ENCODE results near the gene CRBN. TPM values are rescaled to one million over a fixed set of nuclear protein-coding genes. Genes with fewer than 3 reads are reported as not detected.

CRBN gene
- total RNA-seq, 1 experiment from 2014 or later = 18.7 TPM

DNA sequence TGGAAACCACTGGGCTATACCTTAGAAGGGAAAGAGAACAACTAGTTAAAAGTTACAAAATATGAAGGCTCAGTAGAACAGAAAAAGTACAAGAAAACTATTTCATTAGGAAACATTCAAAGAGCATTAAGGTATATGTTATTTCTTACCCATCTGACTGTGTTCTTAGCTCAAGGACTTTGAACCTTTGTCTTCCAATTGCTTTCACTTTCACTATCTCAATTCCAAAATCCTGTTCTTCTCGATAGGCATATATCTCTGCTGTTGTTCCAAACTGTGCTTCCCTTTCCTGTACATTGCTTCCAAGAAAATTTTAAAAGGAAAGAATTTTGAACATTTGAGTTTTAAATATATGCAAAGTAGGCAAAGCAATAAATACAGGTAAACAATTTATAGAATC lies 6.9 kb downstream of the CRBN start:
- no peaks in the 10 kb centered on the region for H3K27me3 ChIP-seq (ENCODE audit: control insufficient read depth, insufficient read depth, low read length)
- H3K9me3 ChIP-seq (ENCODE audit: control insufficient read depth, insufficient read depth, low read depth, low read length) = no peaks in the 10 kb centered on the region
- no peak overlapping the region for H3K27ac ChIP-seq (ENCODE audit: low read length)
- no peak overlapping the region for H3K4me3 ChIP-seq (ENCODE audit: low read depth in 2 of 2, low read length in 2 of 2)
- ChIA-PET POLR2A (no interaction called here), CTCF (no interaction called here)
- no peaks in the 10 kb centered on the region for H3K4me1 ChIP-seq (ENCODE audit: control insufficient read depth, insufficient read depth, low read length)
- no peak for TF ChIP-seq SIN3A (IDR thresholded peaks at IDR 0.05; ENCODE audit: borderline replicate concordance, insufficient read depth, low read depth, low read length)
- TF ChIP-seq, protein P1, sequence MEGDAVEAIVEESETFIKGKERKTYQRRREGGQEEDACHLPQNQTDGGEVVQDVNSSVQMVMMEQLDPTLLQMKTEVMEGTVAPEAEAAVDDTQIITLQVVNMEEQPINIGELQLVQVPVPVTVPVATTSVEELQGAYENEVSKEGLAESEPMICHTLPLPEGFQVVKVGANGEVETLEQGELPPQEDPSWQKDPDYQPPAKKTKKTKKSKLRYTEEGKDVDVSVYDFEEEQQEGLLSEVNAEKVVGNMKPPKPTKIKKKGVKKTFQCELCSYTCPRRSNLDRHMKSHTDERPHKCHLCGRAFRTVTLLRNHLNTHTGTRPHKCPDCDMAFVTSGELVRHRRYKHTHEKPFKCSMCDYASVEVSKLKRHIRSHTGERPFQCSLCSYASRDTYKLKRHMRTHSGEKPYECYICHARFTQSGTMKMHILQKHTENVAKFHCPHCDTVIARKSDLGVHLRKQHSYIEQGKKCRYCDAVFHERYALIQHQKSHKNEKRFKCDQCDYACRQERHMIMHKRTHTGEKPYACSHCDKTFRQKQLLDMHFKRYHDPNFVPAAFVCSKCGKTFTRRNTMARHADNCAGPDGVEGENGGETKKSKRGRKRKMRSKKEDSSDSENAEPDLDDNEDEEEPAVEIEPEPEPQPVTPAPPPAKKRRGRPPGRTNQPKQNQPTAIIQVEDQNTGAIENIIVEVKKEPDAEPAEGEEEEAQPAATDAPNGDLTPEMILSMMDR (IDR thresholded peaks at IDR 0.05) = no peak
- TF ChIP-seq, protein P2, sequence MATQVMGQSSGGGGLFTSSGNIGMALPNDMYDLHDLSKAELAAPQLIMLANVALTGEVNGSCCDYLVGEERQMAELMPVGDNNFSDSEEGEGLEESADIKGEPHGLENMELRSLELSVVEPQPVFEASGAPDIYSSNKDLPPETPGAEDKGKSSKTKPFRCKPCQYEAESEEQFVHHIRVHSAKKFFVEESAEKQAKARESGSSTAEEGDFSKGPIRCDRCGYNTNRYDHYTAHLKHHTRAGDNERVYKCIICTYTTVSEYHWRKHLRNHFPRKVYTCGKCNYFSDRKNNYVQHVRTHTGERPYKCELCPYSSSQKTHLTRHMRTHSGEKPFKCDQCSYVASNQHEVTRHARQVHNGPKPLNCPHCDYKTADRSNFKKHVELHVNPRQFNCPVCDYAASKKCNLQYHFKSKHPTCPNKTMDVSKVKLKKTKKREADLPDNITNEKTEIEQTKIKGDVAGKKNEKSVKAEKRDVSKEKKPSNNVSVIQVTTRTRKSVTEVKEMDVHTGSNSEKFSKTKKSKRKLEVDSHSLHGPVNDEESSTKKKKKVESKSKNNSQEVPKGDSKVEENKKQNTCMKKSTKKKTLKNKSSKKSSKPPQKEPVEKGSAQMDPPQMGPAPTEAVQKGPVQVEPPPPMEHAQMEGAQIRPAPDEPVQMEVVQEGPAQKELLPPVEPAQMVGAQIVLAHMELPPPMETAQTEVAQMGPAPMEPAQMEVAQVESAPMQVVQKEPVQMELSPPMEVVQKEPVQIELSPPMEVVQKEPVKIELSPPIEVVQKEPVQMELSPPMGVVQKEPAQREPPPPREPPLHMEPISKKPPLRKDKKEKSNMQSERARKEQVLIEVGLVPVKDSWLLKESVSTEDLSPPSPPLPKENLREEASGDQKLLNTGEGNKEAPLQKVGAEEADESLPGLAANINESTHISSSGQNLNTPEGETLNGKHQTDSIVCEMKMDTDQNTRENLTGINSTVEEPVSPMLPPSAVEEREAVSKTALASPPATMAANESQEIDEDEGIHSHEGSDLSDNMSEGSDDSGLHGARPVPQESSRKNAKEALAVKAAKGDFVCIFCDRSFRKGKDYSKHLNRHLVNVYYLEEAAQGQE (IDR thresholded peaks at IDR 0.05; ENCODE audit: insufficient read depth in 1 of 2, low read depth in 2 of 2, low read length in 1 of 2) = no peak
- no peak for TF ChIP-seq TCF7L2 (IDR thresholded peaks at IDR 0.05; ENCODE audit: low read depth, low read length)
- no peak for TF ChIP-seq POLR2AphosphoS5 (IDR thresholded peaks at IDR 0.05; ENCODE audit: low read depth, low read length)
- intact Hi-C loops (cut with micrococcal nuclease; ENCODE audit: unreplicated experiment) = no loop called here
- DNase-seq (ENCODE audit: low read depth, low spot score) (no peak), ATAC-seq (no peak)
- peaks cover 4% of the 10 kb centered on the region; the same call in 1 of the 2 replicates for H3K36me3 ChIP-seq (ENCODE audit: control insufficient read depth, insufficient read depth, low read length)
- no TSS peak for BruUV-seq (replicated peaks)
- in situ Hi-C loops (cut with HindIII; ENCODE audit: low pct_unique_long_range_greater_than_20kb, low sequenced_read_pairs) = no loop called here

DNA sequence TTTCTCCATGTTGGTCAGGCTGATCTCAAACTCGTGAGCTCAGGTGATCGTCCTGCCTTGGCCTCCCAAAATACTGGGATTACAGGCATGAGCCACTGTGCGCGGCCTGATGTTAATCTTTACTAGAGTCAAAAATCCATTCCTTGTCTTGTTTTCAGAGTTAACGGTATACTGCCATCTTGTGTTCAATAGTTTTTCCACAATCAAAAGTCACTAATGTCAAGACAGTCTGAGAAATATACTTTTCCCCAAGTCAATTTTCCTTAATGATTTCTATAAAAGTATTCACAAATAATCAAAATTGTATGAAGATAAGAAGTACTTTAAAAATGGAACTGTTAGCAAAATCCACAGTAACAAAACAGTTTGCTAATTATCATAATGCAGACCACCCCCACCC lies 8.5 kb downstream of the CRBN start:
- H3K27me3 ChIP-seq (ENCODE audit: control insufficient read depth, insufficient read depth, low read length) = no peaks in the 10 kb centered on the region
- H3K36me3 ChIP-seq (ENCODE audit: control insufficient read depth, insufficient read depth, low read length) = peaks cover 8% of the 10 kb centered on the region; the same call in 1 of the 2 replicates
- no peaks in the 10 kb centered on the region for H3K4me1 ChIP-seq (ENCODE audit: control insufficient read depth, insufficient read depth, low read length)
- H3K9me3 ChIP-seq (ENCODE audit: control insufficient read depth, insufficient read depth, low read depth, low read length) = no peaks in the 10 kb centered on the region
- POLR2A ChIA-PET = no interaction called here
- CTCF ChIA-PET = no interaction called here
- BruUV-seq (replicated peaks) = no TSS peak
- DNase-seq (ENCODE audit: low read depth, low spot score) = peak; percentile 13
- ATAC-seq = no peak
- intact Hi-C loops (cut with micrococcal nuclease; ENCODE audit: unreplicated experiment) = no loop called here
- no peak overlapping the region for H3K4me3 ChIP-seq (ENCODE audit: low read depth in 2 of 2, low read length in 2 of 2)
- in situ Hi-C loops (cut with HindIII; ENCODE audit: low pct_unique_long_range_greater_than_20kb, low sequenced_read_pairs) = no loop called here
- no peak overlapping the region for H3K27ac ChIP-seq (ENCODE audit: low read length)
- TF ChIP-seq TCF7L2 (IDR thresholded peaks at IDR 0.05; ENCODE audit: low read depth, low read length) (no peak), SIN3A (IDR thresholded peaks at IDR 0.05; ENCODE audit: borderline replicate concordance, insufficient read depth, low read depth, low read length) (no peak)
- TF ChIP-seq, protein P1 (IDR thresholded peaks at IDR 0.05) = peak; percentile 56
